Adrenal gland (tissue), 5 donors: ENCODE data around the gene MAML3.

Experiments used
- POLR2A ChIP-seq, 2 donors: fragments of 450-650 bp; IDR thresholded peaks; one replicate each; pipeline ENCODE4 v1.6.1; 2017; ENCODE audit warnings: antibody characterized with exemption in 2 of 2, mild to moderate bottlenecking in 2 of 2, moderate library complexity in 1 of 2
- TF ChIP-seq, protein P1 (sequence below), 6 experiments: fragments of 450-650 bp in 4 of 6; fragments of 200-600 bp in 2 of 6; sonication (generic) in 1 of 6; IDR thresholded peaks; 1 replicate in 5 of 6; 2 replicates in 1 of 6; pipeline versions ENCODE4 v1.5.1 to v1.8.0; 2016 to 2021; ENCODE audit warnings: antibody characterized with exemption in 6 of 6, mild to moderate bottlenecking in 2 of 6, moderate library complexity in 1 of 6
- donor health status: DM: no; HTN: no; CAD: no.

DNA sequence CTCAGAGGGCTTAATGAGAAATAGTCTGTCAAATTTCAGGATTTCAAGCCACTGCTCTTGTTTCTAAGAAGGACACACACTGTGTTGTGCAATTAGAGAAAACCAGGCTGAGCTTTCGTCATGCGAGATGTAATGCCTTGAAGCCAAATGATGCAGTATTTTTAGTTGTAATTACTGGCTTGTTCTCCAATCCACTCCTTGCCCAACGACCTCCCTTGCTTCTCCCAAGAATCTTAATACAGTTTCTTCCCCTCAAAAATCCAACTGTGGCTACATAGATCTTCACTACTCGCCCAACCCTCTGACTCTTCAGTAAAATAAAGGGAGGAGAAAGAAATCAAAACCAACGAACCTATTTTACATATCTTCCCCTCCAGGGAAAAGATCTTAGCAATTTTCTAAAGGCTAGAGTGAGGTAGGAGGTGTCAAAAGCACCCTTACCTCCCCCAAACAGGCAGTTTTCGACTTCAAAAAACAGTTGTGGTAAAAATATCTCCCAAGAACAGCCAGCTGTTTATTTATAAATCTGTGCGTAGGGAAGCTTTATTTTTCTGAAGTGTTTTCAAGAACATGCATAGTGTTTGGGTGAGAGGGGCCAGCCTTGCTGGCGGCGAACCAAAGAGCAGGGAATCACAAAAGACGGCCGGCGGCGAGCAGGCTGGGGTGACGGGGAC, 419.6 kb downstream of the MAML3 start:
- TF ChIP-seq, protein P1, sequence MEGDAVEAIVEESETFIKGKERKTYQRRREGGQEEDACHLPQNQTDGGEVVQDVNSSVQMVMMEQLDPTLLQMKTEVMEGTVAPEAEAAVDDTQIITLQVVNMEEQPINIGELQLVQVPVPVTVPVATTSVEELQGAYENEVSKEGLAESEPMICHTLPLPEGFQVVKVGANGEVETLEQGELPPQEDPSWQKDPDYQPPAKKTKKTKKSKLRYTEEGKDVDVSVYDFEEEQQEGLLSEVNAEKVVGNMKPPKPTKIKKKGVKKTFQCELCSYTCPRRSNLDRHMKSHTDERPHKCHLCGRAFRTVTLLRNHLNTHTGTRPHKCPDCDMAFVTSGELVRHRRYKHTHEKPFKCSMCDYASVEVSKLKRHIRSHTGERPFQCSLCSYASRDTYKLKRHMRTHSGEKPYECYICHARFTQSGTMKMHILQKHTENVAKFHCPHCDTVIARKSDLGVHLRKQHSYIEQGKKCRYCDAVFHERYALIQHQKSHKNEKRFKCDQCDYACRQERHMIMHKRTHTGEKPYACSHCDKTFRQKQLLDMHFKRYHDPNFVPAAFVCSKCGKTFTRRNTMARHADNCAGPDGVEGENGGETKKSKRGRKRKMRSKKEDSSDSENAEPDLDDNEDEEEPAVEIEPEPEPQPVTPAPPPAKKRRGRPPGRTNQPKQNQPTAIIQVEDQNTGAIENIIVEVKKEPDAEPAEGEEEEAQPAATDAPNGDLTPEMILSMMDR (IDR thresholded peaks at IDR 0.05), result no peak
- TF ChIP-seq POLR2A (IDR thresholded peaks at IDR 0.05), result peak in 1 of 2 donors; percentile 57
